Endometrial microvascular endothelial cells (primary cell): Measurements from ENCODE around the gene URGCP. TPM values are rescaled to one million over a fixed set of nuclear protein-coding genes. Genes with fewer than 3 reads are reported as not detected.
"Not testable (repeated sequence)": the region's sequence is repeated elsewhere in the genome, so short reads cannot be mapped to it uniquely, and the experiment has no call there.

Experiments used
- in situ Hi-C: cut with HindIII; loops from 2 replicates; pipeline ENCODE4 v1.10.0; 2017; ENCODE audit warnings: low sequenced_read_pairs, low pct_unique_long_range_greater_than_20kb; ENCODE audit errors: inconsistent ontology term
- total RNA-seq: library from RNA; depleted of rRNA; stranded (reverse); fragments of >200 nt; gene quantifications from one replicate; pipeline ENCODE4 v1.2.3, GENCODE V29; 2015; ENCODE audit errors: inconsistent ontology term

The URGCP gene
- total RNA-seq, 1 donor from 2014 or later: 20.0 TPM

DNA sequence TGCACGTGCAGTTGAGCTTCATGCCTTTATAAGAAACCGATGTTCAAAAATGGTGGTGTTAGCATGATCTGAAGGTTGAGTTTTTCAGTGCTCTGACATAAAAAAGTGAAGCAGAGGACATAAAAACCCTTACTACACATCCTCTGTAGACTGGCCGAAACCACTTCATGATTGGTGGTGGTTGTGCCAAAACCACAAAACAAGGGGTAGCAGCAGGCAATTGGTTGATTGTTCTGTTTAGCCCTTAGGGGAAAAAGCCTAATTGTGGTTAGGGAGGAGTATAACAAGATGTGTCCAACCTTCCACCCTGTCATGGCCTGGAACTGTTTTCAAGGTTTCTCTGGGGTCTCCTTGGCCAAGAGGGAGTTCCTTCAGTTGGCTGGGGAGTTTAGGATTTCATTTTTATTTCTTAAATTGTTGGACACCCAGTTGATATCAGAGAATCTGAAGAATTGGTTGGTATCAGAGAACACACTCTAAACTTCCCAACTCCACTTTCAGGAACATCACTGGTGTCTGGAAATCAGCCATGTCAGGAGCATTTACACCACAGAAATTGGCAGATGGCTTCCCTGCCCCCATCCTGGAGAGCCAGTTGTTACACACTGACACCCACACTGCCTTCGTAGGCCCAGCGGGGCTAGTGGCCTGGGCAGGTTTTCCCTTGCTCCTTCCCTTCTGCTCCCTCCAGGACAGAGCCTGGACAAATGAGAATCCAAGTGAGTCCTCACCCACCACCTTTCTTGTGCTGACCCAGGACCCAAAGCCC, 55.9 kb downstream of the URGCP start:
- in situ Hi-C loops: no loop called here

DNA sequence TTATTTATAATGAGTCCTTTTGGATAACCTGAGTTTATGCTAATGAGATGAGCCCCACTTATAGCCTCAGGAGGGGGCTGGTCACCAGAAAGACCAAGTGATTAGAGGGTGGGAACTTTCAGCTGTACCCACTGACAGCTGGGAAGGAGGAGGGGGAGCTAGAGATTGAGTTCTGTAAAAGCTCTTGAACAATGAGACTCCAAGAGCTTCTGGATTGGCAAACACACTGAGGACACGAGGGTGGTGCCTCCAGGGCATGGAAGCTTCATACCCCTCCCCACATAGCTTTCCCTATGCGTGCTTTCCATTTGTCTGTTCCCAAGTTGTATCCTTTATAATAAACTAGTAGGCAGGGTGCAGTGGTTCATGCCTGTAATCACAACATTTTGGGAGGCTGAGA, 57.3 kb downstream of the URGCP start:
- in situ Hi-C loops: no loop called here

DNA sequence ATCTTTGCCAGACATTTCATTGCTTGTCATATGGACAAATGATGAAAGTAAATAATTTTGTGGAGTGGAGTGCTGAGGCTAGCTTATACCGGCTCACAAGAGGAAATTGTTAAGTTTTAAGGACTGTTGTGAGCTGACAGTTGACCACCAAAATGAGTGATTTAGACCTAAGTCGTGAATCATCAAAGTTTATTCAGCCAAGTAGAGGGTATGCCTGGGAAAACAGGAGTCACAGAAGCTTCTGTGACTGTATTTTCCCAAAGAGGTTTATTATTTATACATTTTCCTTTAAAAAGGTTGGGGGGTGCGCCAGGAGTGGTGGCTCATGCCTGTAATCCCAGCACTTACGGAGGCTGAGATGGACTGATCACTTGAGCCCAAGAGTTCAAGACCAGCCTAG, 58.9 kb downstream of the URGCP start:
- in situ Hi-C loops: no loop called here

DNA sequence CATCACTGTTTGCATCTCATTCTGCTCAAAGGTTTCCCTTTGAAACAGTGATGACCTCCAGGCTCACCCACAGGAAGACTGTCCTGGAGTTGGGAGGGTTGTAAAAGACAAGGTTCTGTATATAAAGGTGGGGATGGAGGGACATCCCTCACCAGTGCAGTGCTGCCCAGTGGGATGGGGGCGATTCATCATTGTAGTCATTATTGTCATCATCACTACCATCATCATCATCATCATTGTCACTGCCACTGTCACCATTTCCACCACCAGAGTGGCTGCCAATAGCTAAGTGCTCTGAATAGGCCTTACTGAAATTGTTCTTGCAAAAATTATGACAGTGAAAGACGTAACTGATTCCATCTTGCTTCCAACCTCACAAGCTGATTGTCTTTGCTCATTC, 61.7 kb downstream of the URGCP start:
- in situ Hi-C loops: no loop called here

DNA sequence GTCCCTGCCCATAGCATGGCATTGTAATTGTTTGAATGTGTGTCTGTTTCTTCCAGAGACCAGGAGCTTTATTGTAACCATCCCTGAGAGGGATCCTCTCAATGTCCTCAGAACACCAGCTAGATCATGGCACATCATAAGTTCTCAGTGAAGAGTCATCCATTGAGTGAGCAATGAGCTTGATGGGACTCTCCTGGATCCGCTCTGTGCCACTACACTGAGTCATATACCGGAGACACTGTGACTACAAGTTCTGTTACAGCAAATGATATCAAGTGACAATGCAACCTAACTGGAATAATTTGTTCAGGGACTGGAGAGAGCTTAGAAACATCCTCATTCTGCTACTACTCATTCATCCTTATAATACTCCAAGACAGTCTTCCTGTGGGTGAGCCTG, 62.1 kb downstream of the URGCP start:
- in situ Hi-C loops: no loop called here

DNA sequence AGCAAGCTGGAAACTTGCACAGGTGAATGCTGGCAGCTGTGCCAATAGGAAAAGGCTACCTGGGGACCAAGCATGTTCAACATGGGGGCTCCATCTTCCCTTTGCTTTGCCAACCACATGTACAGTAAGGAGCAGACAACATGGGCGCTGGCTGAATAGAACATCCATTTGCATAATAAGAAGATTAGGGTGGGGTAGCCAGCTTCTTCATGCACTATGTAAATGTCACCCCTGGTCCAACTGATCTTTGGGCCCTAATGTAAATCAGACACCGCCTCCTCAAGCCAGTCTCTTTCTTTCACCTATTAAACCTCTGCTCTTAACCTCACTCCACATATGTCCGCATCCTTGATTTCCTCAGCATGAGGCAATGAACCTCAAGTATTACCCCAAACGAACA, 63.1 kb downstream of the URGCP start:
- in situ Hi-C loops: no loop called here

DNA sequence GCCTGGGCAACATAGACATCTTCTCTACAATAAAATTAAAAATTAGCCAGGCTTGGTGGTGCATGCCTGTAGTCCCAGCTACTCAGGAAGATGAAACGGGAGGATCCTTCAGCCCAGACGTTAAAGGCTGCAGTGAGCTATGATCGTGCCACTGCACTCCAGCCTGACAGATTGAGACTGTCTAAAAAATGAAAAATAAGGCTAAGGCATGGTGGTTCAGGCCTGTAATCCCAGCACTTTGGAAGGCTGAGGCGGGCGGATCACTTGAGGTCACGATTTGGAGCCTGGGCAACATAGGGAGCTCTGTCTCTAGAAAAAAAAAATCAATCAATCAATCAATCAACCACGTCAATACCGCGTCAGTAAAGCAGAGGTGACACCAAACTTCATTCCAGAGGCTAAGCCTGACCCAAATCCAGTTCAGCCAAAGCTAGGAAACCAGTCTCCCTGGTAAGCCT, 68.2 kb downstream of the URGCP start:
- in situ Hi-C loops: no loop called here

DNA sequence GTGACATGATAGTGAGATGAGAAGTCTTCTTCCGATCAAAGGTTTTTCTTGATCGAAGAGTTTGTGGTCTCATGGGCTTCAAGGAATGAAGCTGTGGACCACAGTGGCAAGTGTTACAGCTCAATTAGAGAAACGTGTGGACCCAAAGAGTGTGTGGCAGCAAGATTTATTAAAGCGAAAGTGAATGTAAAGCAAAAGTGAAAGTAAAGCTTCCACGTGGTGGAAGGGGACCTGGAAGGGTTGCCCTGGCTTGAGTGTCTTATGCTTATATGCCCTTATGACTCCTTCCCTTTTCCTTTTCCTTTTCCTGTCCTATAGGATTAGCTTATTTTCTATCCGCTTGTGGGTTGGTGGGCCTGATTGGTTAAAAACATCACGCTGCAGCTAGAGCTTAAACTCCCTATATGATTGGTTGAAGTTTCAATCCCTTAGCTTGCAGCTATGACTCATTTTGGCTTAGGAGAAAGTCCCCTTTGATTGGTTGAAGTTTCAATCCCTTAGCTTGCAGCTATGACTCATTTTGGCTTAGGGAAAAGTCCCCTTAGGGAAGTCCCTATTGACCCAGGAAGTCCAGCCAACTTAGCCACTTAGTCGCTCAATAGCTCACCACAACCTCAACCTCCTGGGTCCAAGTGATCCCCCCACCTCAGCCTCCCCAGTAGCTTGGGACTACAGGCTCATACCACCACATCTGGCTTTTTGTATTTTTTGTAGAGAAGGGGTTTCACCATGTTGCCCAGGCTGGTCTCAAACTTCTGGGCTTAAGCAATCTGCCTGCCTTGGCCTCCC, 71.7 kb downstream of the URGCP start:
- in situ Hi-C loops: no loop called here

DNA sequence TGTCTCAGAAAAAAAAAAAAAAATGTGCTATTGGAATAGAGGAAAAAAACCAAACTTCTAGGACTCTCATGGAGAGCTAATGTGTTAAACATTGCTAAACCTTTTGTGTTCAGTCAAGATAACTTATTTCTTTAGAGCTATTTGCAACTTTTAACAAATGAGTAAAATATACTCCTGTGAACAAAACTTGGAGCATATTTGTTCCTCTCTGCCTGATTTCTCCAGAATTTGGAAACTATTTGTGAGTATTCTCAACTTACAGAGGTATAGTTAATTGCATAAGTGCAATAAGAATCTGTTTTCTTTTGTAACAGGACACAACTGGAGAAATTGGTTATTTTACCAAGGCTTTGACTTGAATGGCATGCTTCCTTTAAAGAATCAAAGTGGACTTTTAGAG, 75.5 kb downstream of the URGCP start:
- in situ Hi-C loops: not testable (repeated sequence)

Other genes with a start within 250 kb of the URGCP start
- gene COA1, start 177.1 kb downstream of the URGCP start, total RNA-seq: 50.4 TPM
- gene BLVRA, start 147.9 kb downstream of the URGCP start, total RNA-seq: 64.0 TPM
- 155 TPM for gene MRPS24, start 37.1 kb downstream of the URGCP start, total RNA-seq
- gene UBE2D4, start 19.8 kb upstream of the URGCP start, total RNA-seq: 24.8 TPM
- not detected for gene SPDYE1, start 91.3 kb upstream of the URGCP start, total RNA-seq
- 199 TPM for gene DBNL, start 138.1 kb upstream of the URGCP start, total RNA-seq
- not detected for gene PGAM2, start 159.0 kb upstream of the URGCP start, total RNA-seq
- 24.1 TPM for gene POLM, start 175.9 kb upstream of the URGCP start, total RNA-seq
- gene AEBP1, start 197.7 kb upstream of the URGCP start, total RNA-seq: 23.8 TPM
- gene POLD2, start 217.0 kb upstream of the URGCP start, total RNA-seq: 102 TPM
- gene MYL7, start 234.7 kb upstream of the URGCP start, total RNA-seq: not detected